Ureter (tissue), 1 donor: ENCODE results near the gene FGF18. TPM values are rescaled to one million over a fixed set of nuclear protein-coding genes. Genes with fewer than 3 reads are reported as not detected.
A peak's percentile ranks its signal among the peaks of the same experiment; 100 is the strongest.
"Not testable (repeated sequence)": the region's sequence is repeated elsewhere in the genome, so short reads cannot be mapped to it uniquely, and the experiment has no call there.

Experiments used
- DNase-seq: peaks from one replicate; pipeline ENCODE4 v3.0.0-alpha.2; 2020; ENCODE audit warnings: low spot score
- total RNA-seq: library from RNA; stranded (reverse); gene quantifications from one replicate; pipeline ENCODE4 v1.2.4, GENCODE V29; 2023
- donor health status: DM: yes; HTN: yes; CAD: no.

The FGF18 gene
- total RNA-seq, 1 donor from 2014 or later = 0.81 TPM

DNA sequence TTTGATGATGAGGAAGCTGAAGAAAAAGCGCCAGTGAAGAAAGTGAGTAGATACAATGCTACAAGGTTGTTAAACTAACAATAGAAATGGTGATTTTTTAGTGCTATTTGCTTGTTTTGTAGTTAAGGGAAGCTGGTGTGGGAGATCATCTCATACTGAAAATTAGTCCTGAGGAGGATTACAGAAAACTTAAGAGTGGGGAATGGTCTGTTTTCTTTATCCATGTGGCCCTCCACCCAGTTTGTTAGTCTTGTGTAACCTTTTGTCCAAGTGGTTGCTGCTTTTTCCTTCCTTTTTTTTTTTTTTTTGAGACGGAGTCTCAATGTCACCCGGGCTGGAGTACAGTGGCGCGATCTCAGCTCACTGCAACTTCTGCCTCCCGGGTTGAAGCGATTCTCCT, 19.3 kb upstream of the FGF18 start:
- no peak for DNase-seq

DNA sequence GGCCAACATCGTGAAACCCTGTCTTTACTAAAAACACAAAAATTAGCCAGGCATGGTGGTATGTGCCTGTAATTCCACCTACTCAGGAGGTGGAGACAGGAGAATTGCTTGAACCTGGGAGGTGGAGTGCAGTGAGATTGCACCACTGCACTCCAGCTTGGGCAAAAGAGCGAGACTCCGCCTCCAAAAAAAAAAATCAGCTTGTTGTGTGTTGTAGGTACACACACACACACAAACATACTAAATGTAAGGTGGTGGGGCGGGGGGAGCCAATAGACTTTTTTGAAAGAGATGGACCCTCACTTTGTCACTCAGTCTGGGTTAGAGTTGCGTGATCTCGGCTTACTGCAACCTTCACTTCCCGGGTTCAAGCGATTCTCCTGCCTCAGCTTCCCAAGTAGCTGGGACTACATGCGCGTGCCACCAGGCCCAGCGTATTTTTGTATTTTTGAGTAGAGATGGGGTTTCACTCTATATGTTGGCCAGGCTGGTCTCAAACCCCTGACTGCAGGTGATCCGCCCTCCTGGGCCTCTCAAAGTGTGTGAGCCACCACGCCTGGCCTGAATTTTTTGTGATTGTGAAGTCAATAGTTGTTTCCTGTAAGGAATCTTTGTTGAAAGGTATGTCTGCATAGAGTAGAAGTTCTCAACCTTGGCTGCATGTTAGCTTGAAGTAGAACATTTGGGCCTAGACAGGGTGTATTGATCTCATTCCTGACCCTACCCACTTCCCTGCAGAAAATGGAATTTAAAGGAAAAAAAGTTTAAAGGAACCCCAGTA, 18.1 kb upstream of the FGF18 start:
- no peak for DNase-seq

DNA sequence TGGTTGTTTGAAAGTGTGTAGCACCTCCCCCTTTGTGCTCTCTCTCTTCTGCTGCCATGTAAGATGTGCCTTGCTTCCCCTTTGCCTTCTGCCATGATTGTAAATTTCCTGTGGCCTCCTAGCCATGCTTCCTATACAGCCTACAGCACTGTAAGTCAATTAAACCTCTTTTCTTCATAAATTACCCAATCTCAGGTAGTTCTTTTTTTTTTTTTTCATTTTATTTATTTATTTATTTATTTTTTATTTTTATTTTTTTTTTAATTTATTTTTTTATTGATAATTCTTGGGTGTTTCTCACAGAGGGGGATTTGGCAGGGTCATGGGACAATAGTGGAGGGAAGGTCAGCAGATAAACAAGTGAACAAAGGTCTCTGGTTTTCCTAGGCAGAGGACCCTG, 16.7 kb upstream of the FGF18 start:
- not testable (repeated sequence) for DNase-seq

DNA sequence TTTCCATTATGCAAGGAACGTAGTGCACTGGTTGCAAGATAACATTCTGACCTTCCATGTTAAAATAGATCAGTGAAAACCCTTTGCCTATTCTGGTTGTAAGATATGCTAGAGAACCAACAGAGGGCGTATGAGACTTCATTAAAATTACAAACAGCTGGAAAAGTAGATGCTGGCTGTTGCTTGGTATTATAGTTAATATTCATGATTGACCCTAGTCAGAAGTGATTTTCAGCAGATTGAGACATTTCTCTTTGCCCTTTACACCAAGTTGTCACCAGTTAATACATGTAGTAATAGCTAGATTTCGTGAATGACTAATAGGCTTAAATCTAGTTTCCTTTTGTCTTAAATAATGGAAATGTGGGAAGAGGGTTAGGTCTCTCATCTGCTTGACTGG, 13.8 kb upstream of the FGF18 start:
- no peak for DNase-seq

DNA sequence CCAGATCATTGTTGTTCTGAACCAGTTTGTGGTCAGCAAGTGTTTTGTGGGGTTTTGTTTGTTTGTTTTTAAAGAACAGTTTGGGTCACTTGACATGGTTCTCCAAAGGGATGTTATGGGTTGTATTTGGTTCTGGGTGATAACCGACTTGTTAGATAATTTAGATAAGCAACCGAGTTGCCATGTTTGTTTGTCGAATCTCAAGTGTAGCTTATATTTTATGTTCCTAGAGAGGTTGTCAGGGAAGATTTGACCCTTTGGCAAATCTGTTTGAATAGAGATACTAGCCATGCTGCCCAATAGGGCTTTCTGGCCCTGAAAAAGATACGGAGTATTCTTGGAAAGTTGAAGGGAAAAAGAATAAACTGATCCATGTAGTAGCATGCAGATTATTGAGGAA, 12.2 kb upstream of the FGF18 start:
- DNase-seq = no peak

DNA sequence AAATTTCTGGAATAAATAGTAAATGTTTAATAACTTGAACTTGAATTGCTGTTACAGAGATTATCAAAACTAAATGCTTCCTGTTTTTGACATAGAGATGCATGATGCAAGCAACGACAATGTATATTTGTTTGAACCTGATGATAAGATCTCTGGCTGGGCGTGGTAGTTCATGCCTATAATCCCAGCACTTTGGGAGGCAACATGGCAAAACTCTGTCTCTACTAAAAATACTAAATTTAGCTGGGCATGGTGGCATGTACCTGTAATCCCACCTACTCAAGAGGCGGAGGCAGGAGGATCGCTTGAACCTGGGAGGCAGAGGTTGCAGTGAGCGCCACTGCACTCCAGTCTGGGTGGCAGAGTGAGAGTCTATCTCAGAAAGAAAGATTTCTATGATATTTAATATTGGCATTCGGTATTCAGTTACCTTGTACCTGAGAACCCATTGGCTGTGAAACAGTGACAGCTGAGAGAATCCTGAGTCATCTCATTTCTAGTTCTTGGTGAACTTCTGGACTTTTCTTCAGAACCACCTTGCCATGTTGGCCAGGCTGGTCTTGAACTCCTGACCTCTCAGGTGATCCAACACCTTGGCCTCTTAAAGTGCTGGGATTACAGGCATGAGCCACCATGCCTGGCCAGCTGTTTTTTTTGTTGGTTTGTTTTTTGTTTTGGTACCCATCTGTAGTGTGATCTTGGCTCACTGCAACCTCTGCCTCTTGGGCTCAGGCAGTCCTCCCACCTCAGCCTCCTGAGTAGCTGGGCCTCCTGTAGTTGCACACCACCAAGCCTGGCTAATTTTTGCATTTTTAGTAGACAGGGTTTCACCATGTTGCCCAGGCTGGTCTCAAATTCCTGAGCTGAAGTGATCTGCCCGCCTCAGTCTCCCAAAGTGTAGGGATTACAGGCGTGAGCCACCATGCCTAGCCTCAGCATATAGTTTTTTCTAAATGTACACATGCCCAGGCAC, 10.0 kb upstream of the FGF18 start:
- DNase-seq = no peak

DNA sequence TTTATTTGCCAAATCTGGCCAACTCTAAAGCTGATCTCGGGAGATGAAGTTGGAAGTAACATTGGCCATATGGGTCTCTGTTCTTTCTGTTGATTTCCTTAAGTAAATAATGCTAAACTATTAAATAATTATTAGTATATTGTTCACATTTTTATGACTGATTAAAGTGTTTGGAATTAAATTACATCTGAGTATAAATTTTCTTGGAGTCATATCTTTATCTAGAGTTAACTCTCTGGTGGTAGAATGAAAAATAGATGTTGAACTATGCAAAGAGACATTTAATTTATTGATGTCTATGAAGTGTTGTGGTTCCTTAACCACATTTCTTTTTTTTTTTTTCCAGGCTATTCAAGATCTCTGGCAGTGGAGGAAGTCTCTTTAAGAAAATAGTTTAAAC, 9.3 kb upstream of the FGF18 start:
- DNase-seq = no peak

DNA sequence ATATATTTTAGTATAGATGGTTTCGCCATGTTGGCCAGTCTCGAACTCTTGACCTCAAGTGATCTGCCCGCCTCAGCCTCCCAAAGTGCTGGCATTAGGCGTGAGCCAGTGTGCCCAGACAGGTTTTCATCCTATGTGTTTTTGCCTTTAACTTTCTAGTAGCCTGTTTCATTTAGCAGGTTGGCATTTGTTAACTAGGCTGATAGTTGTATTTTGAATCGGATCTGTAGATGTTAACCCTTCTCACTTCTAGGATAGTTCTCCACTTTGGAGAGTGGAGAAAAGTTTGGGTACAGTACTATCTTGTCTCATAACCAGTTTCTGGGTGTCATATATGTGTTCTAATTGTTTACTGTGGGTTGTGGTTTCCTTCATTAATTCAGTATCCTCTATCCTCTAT, 7.3 kb upstream of the FGF18 start:
- no peak for DNase-seq

DNA sequence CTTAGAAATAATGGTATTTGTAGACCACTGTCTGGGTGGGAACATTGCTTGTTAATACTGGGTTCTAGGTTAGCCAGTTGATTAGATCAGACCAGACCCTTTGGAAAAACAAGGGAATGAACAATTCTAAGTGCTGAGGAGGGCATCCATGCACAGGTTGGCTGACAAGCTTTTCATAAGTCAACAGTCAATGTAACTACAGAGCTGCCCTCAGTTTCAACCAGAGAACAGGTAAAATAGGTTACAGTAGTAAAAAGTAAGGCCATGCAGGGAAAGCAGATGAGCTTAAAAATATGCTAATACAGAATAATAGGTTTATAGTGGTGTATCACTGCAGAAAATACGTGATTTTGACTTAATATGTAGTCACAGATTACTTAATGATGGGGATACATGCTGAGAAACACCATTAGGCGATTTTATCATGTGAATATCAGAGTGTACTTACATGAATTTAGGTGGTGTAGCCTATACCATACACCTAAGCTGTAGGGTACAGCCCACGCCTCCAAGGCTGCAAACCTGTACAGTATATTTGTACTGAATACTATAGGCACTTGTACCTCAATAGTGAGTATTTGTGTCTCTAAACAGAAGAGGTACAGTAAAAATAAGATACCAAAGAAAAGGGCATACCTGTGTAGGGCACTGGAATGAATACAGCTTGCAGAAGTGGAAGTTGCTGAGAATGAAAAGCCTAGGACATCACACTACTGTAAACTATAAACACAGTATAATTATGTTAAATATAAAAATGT, 6.1 kb upstream of the FGF18 start:
- DNase-seq = no peak

DNA sequence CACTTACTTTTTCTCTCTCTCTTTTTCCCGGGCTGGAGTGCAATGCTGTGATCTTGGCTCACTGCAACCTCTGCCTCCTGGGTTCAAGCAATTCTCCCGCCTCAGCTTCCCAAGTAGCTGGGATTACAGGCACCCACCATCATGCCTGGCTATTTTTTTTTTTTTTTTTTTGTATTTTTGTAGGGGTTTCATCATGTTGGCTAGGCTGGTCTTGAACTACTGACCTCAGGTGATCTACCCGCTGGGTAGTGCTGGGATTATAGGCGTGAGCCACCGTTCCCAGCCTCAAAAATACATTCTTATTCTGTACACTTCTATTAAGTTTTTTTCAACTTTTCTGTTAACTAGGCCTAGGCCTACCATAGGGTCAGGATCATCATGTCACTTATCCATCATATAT, 5.5 kb upstream of the FGF18 start:
- not testable (repeated sequence) for DNase-seq

DNA sequence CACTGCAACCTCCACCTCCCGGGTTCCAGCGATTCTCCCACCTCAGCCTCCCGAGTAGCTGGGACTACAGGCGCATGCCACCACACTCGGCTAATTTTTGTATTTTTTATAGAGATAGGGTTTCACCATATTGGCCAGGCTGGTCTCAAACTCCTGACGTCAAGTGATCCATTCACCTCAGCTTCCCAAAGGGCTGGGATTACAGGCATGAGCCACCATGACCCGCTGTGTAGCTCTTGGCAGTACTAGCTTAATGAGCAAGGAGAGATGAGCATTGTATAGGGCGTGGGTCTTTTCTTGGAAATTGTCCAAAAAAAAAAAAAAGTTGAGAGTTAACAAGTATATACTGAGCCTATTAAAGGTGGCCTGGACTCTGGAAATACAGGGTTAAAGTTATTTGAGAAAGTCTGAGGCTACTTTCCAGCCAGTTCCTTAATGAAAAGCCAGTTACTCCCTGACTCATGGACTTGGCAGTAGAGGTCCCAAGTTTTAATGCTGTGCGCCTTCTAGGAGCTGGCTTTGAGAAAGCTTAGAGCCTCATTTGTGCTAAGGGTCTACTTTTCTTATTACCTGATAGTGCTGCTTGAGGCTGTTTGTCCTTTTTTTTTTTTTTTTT, 4.2 kb upstream of the FGF18 start:
- no peak for DNase-seq

DNA sequence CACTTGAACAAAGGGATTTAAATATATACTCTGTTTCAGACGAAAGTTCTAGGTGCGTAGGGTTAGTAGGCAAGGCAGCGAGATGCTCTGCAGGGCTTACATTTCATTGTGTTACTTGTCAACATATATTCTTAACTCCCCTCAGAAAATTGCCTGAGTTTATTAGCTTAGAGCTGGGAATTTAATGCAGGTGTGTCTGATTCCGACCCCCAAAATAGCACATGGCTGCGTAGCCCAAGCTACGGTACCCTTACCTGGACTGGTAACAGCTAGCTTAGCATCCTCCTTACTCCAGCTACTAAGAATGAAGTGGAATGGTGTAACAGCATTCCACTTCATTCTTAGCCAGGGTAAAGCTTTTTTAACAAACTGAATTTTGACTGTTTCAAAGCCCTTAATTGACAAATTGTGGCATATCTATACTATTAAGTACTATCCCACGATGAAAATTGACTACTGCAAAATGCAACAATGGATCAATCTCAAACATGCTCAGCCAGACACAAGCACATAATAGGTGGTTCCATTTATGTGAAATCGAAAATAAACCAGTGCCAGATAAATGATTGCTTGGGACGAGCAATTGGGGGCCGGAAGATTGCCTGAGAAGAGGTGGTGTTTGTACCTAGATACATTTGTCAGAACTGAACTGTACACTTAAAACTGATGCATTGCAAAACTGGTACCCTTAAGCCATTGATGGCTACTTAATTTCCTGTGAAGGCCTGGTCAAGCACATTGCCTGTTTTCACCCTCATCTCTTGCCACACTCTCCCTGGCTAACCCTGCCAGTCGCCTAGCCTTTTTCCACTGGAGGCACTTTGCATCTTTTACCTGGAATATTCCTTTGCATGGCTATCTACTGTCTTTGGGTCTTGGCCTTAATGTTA, 3.0 kb upstream of the FGF18 start:
- no peak for DNase-seq

DNA sequence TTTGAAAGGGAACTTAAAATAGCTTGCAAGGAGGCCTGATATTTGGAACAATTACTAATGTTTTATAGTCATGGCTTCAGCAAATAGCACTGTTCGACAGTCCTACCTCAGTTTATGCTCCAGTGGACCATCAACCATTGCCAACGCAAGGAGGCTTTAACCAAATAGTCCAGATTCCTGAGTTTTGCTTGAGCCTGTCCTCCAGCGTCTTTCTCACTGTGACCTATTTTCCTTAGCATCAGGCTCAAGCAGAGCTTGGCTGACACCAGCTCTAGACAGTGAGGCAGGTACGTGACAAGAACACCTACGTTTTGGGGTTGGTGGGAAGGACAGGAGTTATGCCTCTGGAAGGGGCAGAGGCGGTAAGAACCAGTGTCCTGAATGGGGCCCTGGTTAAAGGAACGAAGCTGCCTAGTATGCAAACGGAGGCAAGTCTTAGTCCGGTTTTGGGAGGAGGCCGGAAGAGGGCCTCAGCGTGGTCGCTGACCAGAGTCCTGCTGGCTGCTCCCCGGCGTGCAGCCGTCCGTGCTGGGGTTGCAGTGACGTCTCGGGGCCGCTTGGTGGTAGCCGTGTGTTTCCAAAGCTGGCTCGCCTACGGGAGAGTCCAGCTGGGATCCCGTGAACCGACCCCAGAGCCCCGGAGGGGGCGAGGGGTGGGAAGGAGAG, 998 bp upstream of the FGF18 start:
- peak; percentile 83 for DNase-seq

DNA sequence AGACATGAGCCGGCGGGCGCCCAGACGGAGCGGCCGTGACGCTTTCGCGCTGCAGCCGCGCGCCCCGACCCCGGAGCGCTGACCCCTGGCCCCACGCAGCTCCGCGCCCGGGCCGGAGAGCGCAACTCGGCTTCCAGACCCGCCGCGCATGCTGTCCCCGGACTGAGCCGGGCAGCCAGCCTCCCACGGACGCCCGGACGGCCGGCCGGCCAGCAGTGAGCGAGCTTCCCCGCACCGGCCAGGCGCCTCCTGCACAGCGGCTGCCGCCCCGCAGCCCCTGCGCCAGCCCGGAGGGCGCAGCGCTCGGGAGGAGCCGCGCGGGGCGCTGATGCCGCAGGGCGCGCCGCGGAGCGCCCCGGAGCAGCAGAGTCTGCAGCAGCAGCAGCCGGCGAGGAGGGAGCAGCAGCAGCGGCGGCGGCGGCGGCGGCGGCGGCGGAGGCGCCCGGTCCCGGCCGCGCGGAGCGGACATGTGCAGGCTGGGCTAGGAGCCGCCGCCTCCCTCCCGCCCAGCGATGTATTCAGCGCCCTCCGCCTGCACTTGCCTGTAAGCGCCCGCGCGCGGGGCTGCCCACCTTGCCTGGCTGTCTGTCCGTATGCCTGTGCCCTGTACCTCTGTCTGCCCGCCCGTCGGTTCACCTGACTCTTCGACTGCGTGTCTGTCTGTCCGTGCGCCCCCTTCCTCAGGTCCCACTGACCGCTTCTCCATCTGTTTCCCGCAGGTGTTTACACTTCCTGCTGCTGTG, 412 bp downstream of the FGF18 start:
- DNase-seq = no peak

DNA sequence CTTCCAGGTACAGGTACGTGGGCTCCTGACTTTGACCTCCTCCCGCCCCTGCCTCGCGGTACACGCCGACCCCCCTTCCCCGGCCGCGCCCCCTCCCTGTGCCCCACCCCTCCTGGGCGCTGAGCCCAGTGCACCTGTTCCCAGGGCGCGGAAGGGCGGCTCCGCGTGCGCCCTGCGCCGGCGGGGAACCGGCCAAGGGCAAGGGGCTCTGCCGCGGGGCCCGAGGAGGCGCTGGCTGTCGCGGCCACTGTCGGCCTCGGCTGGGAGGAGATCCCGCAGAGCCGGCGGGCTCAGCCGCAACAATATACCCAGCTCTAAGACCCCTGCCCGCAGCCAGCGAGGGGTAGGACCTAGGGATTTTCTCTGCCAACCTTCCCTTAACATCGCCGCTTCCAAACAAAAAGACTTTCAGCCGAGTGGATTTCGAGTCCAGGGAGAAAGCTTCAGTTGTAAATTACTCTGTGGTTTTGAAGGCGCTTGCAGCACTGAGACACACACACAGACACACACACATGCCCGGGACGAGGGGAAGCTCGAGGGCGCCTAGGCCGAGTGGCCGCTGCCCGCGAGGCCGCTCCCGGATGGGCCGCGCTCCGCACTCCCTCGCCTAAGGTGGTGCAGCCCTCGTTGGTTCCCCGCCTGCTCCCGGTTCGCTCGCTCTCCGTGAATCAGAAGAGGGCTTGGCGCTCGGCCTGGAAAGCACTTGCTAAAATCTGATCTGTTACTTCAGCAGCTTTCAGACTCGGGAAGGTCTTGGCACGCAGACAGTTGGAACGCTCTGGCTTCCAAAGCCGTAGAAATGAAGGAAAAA, 1.2 kb downstream of the FGF18 start:
- DNase-seq = peak; percentile 83

DNA sequence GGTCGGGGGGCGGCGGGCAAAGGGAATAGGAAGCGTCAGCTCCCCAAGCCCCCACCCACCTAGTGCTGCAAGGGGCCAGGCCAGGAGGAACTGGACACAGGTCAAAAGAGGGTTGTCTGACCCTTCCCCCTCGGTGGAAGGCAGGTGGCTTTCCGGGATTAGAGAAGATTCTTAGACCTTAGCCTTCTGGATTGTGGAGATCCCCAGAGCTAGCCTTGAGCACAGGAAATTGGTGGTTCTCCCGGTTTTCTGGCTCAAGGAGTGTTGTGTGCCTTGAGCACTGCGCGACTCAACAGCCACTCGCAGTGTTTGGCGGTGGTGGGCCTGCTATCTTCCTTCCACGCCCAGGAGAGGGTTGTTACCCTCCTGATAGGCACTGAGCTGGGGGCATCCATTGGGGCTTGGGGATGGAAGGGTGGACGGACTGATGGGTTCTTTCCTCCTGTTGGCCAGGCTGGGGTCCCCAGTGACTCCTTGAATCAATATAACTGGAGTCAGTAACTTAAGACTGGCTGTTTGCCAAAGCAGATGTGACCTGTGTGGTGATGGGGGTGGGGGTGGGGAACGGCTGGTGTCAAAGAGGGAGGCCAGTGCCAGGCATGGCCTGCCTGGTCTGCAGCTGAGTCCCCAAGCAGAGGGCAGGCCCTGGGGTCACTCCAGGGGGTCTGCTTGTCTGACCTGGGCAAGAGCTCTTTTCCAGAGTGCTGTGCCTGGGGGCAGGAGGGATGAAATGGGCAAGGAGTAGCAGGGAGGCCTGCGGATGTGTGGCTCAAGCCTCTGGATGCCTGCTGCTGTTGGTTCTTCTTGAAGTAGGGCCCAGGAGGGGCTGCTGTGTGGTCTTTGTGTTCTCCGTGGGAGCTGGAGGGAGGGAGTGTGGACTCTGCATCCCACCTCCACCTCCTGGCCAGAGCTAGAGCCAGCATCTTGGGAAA, 2.1 kb downstream of the FGF18 start:
- DNase-seq = no peak

DNA sequence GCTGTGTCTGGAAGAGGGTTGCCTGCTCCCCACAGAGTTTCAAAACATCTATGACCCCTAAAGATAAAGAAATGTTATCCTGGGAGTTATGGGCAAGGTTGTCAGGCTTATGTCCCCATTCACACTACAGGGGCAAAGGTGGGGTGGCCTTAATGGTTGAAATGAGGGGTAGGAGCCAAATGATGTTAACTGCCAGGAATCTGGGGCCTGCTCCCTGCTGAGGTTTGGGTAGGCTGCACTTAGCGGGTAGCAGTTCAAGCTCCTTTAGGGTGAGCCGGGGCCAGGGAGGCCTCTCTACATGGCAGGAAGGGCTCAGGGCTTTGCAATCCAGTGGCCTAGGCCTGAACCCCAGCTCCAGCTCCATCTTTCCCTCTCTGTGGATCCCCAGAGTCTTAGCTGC, 3.0 kb downstream of the FGF18 start:
- DNase-seq = no peak
